Ovary (tissue), 3 donors: ENCODE data around the gene NEDD4L.

Source experiments
- CTCF ChIP-seq, 3 donors: fragments of 450-650 bp in 2 of 3; fragments of 200-600 bp in 1 of 3; IDR thresholded peaks; one replicate each; pipeline versions ENCODE4 v1.5.1 to v1.8.0; 2016 to 2022; ENCODE audit warnings: antibody characterized with exemption in 3 of 3, mild to moderate bottlenecking in 1 of 3
- EP300 ChIP-seq: sonication (generic); formaldehyde crosslinking; IDR thresholded peaks from one replicate; pipeline ENCODE4 v1.6.1; 2017; ENCODE audit warnings: antibody characterized with exemption
- POLR2A ChIP-seq: fragments of 450-650 bp; IDR thresholded peaks from one replicate; pipeline ENCODE4 v1.6.1; 2017; ENCODE audit warnings: antibody characterized with exemption, mild to moderate bottlenecking, moderate library complexity
- donor health status: DM: no; HTN: no; CAD: no.

DNA sequence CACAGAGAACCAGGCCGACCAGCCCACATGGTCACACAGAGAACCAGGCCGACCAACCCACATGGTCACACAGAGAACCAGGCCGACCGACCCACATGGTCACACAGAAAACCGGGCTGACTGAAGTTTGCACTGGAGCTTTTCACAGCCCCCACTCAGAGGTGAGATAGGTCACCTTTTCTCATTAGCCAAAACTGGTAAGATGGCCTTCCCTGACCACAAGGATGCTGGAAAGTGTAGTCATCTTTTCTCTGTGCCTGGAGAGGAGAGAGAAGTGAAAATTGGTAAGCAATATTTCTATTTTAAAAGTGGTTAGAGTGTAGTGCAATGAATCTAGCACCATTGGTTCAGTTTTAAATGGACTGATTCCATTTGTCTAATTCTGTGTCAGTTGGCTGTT is 247.1 kb downstream of the NEDD4L start:
- no peak for TF ChIP-seq CTCF (IDR thresholded peaks at IDR 0.05)
- no peak for TF ChIP-seq EP300
- no peak for TF ChIP-seq POLR2A
